ENCODE data around the gene ATPAF1.

ATPAF1 gene

GRCh38 chr1:46690931-46691421 lies 22.8 kb upstream of the ATPAF1 start:
- H3K9me3 ChIP-seq (ENCODE audit: low read length), result peaks cover 5% of the 10 kb centered on the region
- no peak overlapping the region for H3K4me3 ChIP-seq (ENCODE audit: low read length)
- peaks cover 66% of the 10 kb centered on the region for H3K36me3 ChIP-seq (ENCODE audit: insufficient read depth, low read length)
- no peaks in the 10 kb centered on the region for H3K27me3 ChIP-seq (ENCODE audit: insufficient read depth, low read length)
- H3K4me1 ChIP-seq (ENCODE audit: insufficient read depth, low read length), result no peaks in the 10 kb centered on the region
- no peak overlapping the region for H2AFZ ChIP-seq (ENCODE audit: low read depth, low read length)

GRCh38 chr1:46689897-46690296 lies 21.7 kb upstream of the ATPAF1 start:
- Histone ChIP-seq H3K4me3 (ENCODE audit: low read length) (no peak overlapping the region), H3K27me3 (ENCODE audit: insufficient read depth, low read length) (no peaks in the 10 kb centered on the region), H3K9me3 (ENCODE audit: low read length) (no peaks in the 10 kb centered on the region), H3K36me3 (ENCODE audit: insufficient read depth, low read length) (peaks cover 68% of the 10 kb centered on the region), H3K4me1 (ENCODE audit: insufficient read depth, low read length) (no peaks in the 10 kb centered on the region), H2AFZ (ENCODE audit: low read depth, low read length) (no peak overlapping the region)

- Histone ChIP-seq H2AFZ (ENCODE audit: low read depth, low read length) (no peak overlapping the region), H3K9me3 (ENCODE audit: low read length) (no peaks in the 10 kb centered on the region), H3K4me1 (ENCODE audit: insufficient read depth, low read length) (no peaks in the 10 kb centered on the region), H3K4me3 (ENCODE audit: low read length) (no peak overlapping the region), H3K27me3 (ENCODE audit: insufficient read depth, low read length) (no peaks in the 10 kb centered on the region), H3K36me3 (ENCODE audit: insufficient read depth, low read length) (peaks cover 73% of the 10 kb centered on the region)
Observed at GRCh38 chr1:46689356-46689755, 21.2 kb upstream of the ATPAF1 start.

GRCh38 chr1:46687921-46688509 lies 19.9 kb upstream of the ATPAF1 start:
- H3K27me3 ChIP-seq (ENCODE audit: insufficient read depth, low read length), result no peaks in the 10 kb centered on the region
- no peaks in the 10 kb centered on the region for H3K9me3 ChIP-seq (ENCODE audit: low read length)
- no peak overlapping the region for H2AFZ ChIP-seq (ENCODE audit: low read depth, low read length)
- H3K4me3 ChIP-seq (ENCODE audit: low read length), result no peak overlapping the region
- H3K36me3 ChIP-seq (ENCODE audit: insufficient read depth, low read length), result peaks cover 85% of the 10 kb centered on the region
- H3K4me1 ChIP-seq (ENCODE audit: insufficient read depth, low read length), result no peaks in the 10 kb centered on the region

GRCh38 chr1:46687093-46687659 lies 19.0 kb upstream of the ATPAF1 start:
- Histone ChIP-seq H3K4me3 (ENCODE audit: low read length) (no peak overlapping the region), H3K9me3 (ENCODE audit: low read length) (no peaks in the 10 kb centered on the region), H3K4me1 (ENCODE audit: insufficient read depth, low read length) (peaks cover under 1% of the 10 kb centered on the region), H3K36me3 (ENCODE audit: insufficient read depth, low read length) (peaks cover 94% of the 10 kb centered on the region), H2AFZ (ENCODE audit: low read depth, low read length) (no peak overlapping the region), H3K27me3 (ENCODE audit: insufficient read depth, low read length) (no peaks in the 10 kb centered on the region)

- Histone ChIP-seq H3K27me3 (ENCODE audit: insufficient read depth, low read length) (no peaks in the 10 kb centered on the region), H3K4me3 (ENCODE audit: low read length) (no peak overlapping the region), H3K9me3 (ENCODE audit: low read length) (no peaks in the 10 kb centered on the region), H3K4me1 (ENCODE audit: insufficient read depth, low read length) (peaks cover 6% of the 10 kb centered on the region), H2AFZ (ENCODE audit: low read depth, low read length) (no peak overlapping the region), H3K36me3 (ENCODE audit: insufficient read depth, low read length) (peaks cover 91% of the 10 kb centered on the region)
Observed at GRCh38 chr1:46686255-46686654, 18.1 kb upstream of the ATPAF1 start.

- no peak overlapping the region for H2AFZ ChIP-seq (ENCODE audit: low read depth, low read length)
- no peaks in the 10 kb centered on the region for H3K27me3 ChIP-seq (ENCODE audit: insufficient read depth, low read length)
- peaks cover 92% of the 10 kb centered on the region for H3K36me3 ChIP-seq (ENCODE audit: insufficient read depth, low read length)
- peaks cover 6% of the 10 kb centered on the region for H3K4me1 ChIP-seq (ENCODE audit: insufficient read depth, low read length)
- H3K9me3 ChIP-seq (ENCODE audit: low read length), result no peaks in the 10 kb centered on the region
- no peak overlapping the region for H3K4me3 ChIP-seq (ENCODE audit: low read length)
Observed at GRCh38 chr1:46684670-46685069, 16.5 kb upstream of the ATPAF1 start.

GRCh38 chr1:46682064-46682463 lies 13.9 kb upstream of the ATPAF1 start:
- Histone ChIP-seq H2AFZ (ENCODE audit: low read depth, low read length) (no peak overlapping the region), H3K36me3 (ENCODE audit: insufficient read depth, low read length) (peaks cover 87% of the 10 kb centered on the region)

GRCh38 chr1:46681333-46682034 lies 13.3 kb upstream of the ATPAF1 start:
- H3K36me3 ChIP-seq (ENCODE audit: insufficient read depth, low read length), result peaks cover 86% of the 10 kb centered on the region
- H2AFZ ChIP-seq (ENCODE audit: low read depth, low read length), result no peak overlapping the region
- no peak overlapping the region for H3K4me3 ChIP-seq (ENCODE audit: low read length)
- peaks cover 6% of the 10 kb centered on the region for H3K4me1 ChIP-seq (ENCODE audit: insufficient read depth, low read length)
- H3K9me3 ChIP-seq (ENCODE audit: low read length), result no peaks in the 10 kb centered on the region
- no peaks in the 10 kb centered on the region for H3K27me3 ChIP-seq (ENCODE audit: insufficient read depth, low read length)

More at GRCh38 chr1:46682064-46682463, 13.9 kb upstream of the ATPAF1 start:
- H3K4me3 ChIP-seq (ENCODE audit: low read length), result no peak overlapping the region
- H3K4me1 ChIP-seq (ENCODE audit: insufficient read depth, low read length), result peaks cover 6% of the 10 kb centered on the region
- H3K27me3 ChIP-seq (ENCODE audit: insufficient read depth, low read length), result no peaks in the 10 kb centered on the region
- H3K9me3 ChIP-seq (ENCODE audit: low read length), result no peaks in the 10 kb centered on the region

- Histone ChIP-seq H3K27me3 (ENCODE audit: insufficient read depth, low read length) (no peaks in the 10 kb centered on the region), H2AFZ (ENCODE audit: low read depth, low read length) (no peak overlapping the region), H3K9me3 (ENCODE audit: low read length) (no peaks in the 10 kb centered on the region), H3K36me3 (ENCODE audit: insufficient read depth, low read length) (peaks cover 82% of the 10 kb centered on the region), H3K4me1 (ENCODE audit: insufficient read depth, low read length) (peaks cover 6% of the 10 kb centered on the region), H3K4me3 (ENCODE audit: low read length) (no peak overlapping the region)
Observed at GRCh38 chr1:46679789-46680573, 11.8 kb upstream of the ATPAF1 start.

GRCh38 chr1:46677339-46677738 lies 9.2 kb upstream of the ATPAF1 start:
- no peaks in the 10 kb centered on the region for H3K27me3 ChIP-seq (ENCODE audit: insufficient read depth, low read length)
- peaks cover 64% of the 10 kb centered on the region for H3K36me3 ChIP-seq (ENCODE audit: insufficient read depth, low read length)
- no peaks in the 10 kb centered on the region for H3K9me3 ChIP-seq (ENCODE audit: low read length)
- no peak overlapping the region for H3K4me3 ChIP-seq (ENCODE audit: low read length)
- H3K4me1 ChIP-seq (ENCODE audit: insufficient read depth, low read length), result peaks cover 6% of the 10 kb centered on the region
- no peak overlapping the region for H2AFZ ChIP-seq (ENCODE audit: low read depth, low read length)

- H3K36me3 ChIP-seq (ENCODE audit: insufficient read depth, low read length), result peaks cover 59% of the 10 kb centered on the region
- no peak overlapping the region for H2AFZ ChIP-seq (ENCODE audit: low read depth, low read length)
- no peaks in the 10 kb centered on the region for H3K9me3 ChIP-seq (ENCODE audit: low read length)
- H3K27me3 ChIP-seq (ENCODE audit: insufficient read depth, low read length), result no peaks in the 10 kb centered on the region
- H3K4me1 ChIP-seq (ENCODE audit: insufficient read depth, low read length), result no peaks in the 10 kb centered on the region
- no peak overlapping the region for H3K4me3 ChIP-seq (ENCODE audit: low read length)
Observed at GRCh38 chr1:46676531-46676930, 8.4 kb upstream of the ATPAF1 start.
